Smooth muscle cell (in vitro differentiated cells): ENCODE measurements around the gene HMG20A. TPM values are rescaled to one million over a fixed set of nuclear protein-coding genes. Genes with fewer than 3 reads are reported as not detected.
A peak's percentile ranks its signal among the peaks of the same experiment; 100 is the strongest.

ENCODE experiments used
- DNase-seq: peaks from one replicate; lab custom pipeline; 2025; ENCODE audit not compliant: unreplicated experiment; lab: John Stamatoyannopoulos, UW
- H2AFZ ChIP-seq: fragments of 200-600 bp; sonication (generic); 2 replicates; pipeline ENCODE4 v1.6.0; 2016; ENCODE audit warnings: antibody characterized with exemption, low read depth, mild to moderate bottlenecking
- H3F3A ChIP-seq: fragments of 200-600 bp; sonication (generic); 2 replicates; pipeline ENCODE4 v1.6.0; 2017; ENCODE audit warnings: antibody characterized with exemption, low read depth
- H3K27ac ChIP-seq: fragments of 200-600 bp; sonication (generic); 2 replicates; pipeline ENCODE4 v1.5.1; 2016; ENCODE audit warnings: low read depth, mild to moderate bottlenecking
- H3K27me3 ChIP-seq: fragments of 200-600 bp; sonication (generic); 2 replicates; pipeline ENCODE4 v1.6.1; 2016; ENCODE audit warnings: low read depth, mild to moderate bottlenecking
- H3K36me3 ChIP-seq: fragments of 200-600 bp; sonication (generic); 2 replicates; pipeline ENCODE4 v1.5.1; 2016; ENCODE audit warnings: low read depth
- H3K4me1 ChIP-seq: fragments of 200-600 bp; sonication (generic); 2 replicates; pipeline ENCODE4 v1.5.1; 2016; ENCODE audit warnings: low read depth
- H3K4me2 ChIP-seq: fragments of 200-600 bp; sonication (generic); 2 replicates; pipeline ENCODE4 v1.6.0; 2016; ENCODE audit warnings: mild to moderate bottlenecking
- H3K4me3 ChIP-seq: fragments of 200-600 bp; sonication (generic); 2 replicates; pipeline ENCODE4 v1.5.1; 2016; ENCODE audit warnings: mild to moderate bottlenecking
- H3K79me2 ChIP-seq: fragments of 200-600 bp; sonication (generic); 2 replicates; pipeline ENCODE4 v1.6.0; 2016; ENCODE audit warnings: low read depth, mild to moderate bottlenecking
- H3K9ac ChIP-seq: fragments of 200-600 bp; sonication (generic); 2 replicates; pipeline ENCODE4 v1.6.0; 2016; ENCODE audit warnings: low read depth
- H3K9me3 ChIP-seq: fragments of 200-600 bp; sonication (generic); replicated peaks from 2 replicates; pipeline ENCODE4 v1.5.1; 2016; ENCODE audit warnings: low read depth
- H4K20me1 ChIP-seq: fragments of 200-600 bp; sonication (generic); 2 replicates; pipeline ENCODE4 v1.6.0; 2016; ENCODE audit warnings: low read depth
- WGBS: methylation state at CpG from one replicate; pipeline ENCODE4 v1.1.7; 2016; ENCODE audit warnings: low lambda C conversion rate; 5-methylcytosine and 5-hydroxymethylcytosine counted together
- polyA plus RNA-seq: library from polyadenylated mRNA; unstranded; fragments of >200 nt; fragmentation: Nextera tagmentation; extraction: Ambion mirVana; gene quantifications from 2 replicates; pipeline ENCODE4 v1.2.1, GENCODE V29; 2016
- total RNA-seq: library from RNA; depleted of rRNA; stranded (reverse); fragments of >200 nt; gene quantifications from 2 replicates; pipeline ENCODE4 v1.2.3, GENCODE V29; 2014
- TF ChIP-seq, protein P1 (sequence below): fragments of 200-600 bp; sonication (generic); IDR thresholded peaks from 2 replicates; pipeline ENCODE4 v1.5.1; 2017; ENCODE audit warnings: borderline replicate concordance, mild to moderate bottlenecking, antibody characterized with exemption; ENCODE audit not compliant: insufficient read depth, poor library complexity, severe bottlenecking

Gene HMG20A
- total and polyA plus RNA-seq, 2 experiments from 2014 or later, result 20.5 to 40.3 TPM

DNA sequence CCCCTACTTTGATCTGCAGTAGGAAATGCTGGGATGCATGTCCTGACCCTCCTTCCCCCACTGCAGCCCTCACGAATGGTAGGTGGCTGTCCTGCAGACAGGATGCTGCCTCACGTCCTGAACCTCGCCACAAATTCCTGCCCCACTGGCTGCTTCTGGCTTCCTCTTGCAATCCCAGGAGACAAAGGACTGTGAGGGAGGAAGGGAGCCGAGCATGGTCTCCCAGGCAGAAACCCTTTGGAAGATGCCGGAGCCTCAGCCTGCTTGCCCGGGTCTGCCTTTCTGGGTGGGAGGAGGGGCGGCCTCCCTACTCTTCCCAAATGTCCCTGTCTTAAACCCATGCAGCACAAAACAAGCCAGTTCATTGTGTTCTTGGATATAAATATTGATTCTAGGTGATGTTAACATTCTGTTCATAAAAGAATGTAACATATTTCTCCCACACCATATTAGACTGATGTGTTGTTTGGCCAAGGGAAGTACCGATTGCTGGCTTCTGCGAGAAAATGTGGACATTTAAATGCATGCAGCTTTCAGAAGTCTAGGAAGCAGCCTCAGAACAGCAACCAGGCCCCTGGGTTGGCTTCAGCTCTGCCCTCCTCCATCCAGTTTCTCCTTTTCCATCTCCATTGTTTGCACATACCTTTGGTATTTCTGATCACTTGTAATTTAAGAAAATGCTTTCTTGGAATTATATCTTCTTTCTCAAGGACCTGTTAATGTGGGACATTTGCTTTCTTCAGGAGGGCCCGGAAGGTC is 75.3 kb downstream of the HMG20A start:
- H3K27me3 ChIP-seq, result no peaks in the 10 kb centered on the region
- H3K9me3 ChIP-seq, result no peaks in the 10 kb centered on the region
- H3K4me1 ChIP-seq, result peaks cover 38% of the 10 kb centered on the region
- no peak for DNase-seq
- no peak overlapping the region for H3K9ac ChIP-seq
- peaks cover 13% of the 10 kb centered on the region for H3F3A ChIP-seq
- TF ChIP-seq, protein P1, sequence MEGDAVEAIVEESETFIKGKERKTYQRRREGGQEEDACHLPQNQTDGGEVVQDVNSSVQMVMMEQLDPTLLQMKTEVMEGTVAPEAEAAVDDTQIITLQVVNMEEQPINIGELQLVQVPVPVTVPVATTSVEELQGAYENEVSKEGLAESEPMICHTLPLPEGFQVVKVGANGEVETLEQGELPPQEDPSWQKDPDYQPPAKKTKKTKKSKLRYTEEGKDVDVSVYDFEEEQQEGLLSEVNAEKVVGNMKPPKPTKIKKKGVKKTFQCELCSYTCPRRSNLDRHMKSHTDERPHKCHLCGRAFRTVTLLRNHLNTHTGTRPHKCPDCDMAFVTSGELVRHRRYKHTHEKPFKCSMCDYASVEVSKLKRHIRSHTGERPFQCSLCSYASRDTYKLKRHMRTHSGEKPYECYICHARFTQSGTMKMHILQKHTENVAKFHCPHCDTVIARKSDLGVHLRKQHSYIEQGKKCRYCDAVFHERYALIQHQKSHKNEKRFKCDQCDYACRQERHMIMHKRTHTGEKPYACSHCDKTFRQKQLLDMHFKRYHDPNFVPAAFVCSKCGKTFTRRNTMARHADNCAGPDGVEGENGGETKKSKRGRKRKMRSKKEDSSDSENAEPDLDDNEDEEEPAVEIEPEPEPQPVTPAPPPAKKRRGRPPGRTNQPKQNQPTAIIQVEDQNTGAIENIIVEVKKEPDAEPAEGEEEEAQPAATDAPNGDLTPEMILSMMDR, result no peak
- WGBS, result 74% methylated on average over 10 of the region's 10 CpGs
- no peak overlapping the region for H3K4me3 ChIP-seq
- H4K20me1 ChIP-seq, result no peaks in the 10 kb centered on the region
- no peaks in the 10 kb centered on the region for H3K36me3 ChIP-seq
- H3K79me2 ChIP-seq, result no peaks in the 10 kb centered on the region
- H2AFZ ChIP-seq, result no peak overlapping the region
- H3K4me2 ChIP-seq, result peak overlapping the region; percentile 56
- peak overlapping the region; percentile 15 for H3K27ac ChIP-seq

DNA sequence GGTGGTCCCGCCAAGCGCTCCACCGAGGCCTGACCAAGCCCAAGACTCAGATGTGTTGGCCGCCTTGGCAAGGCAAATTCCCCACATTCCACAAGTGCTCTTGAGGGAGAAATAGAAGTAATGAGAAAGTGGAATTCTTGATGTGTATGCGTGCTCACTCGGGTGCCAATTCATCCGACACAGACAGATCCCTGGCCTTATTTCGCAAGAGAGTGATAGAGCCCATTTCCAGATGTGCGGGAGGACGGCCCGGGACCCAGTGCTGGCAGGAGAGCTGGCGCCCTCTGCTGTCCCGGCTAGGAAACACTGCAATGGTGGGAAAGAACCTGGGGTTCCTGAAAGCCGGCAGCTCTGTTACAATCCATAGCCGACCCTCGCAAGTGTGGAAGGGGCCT is 76.0 kb downstream of the HMG20A start:
- no peak overlapping the region for H3K4me3 ChIP-seq
- H3K4me1 ChIP-seq, result peaks cover 38% of the 10 kb centered on the region
- H3K27ac ChIP-seq, result peak overlapping the region; percentile 15

DNA sequence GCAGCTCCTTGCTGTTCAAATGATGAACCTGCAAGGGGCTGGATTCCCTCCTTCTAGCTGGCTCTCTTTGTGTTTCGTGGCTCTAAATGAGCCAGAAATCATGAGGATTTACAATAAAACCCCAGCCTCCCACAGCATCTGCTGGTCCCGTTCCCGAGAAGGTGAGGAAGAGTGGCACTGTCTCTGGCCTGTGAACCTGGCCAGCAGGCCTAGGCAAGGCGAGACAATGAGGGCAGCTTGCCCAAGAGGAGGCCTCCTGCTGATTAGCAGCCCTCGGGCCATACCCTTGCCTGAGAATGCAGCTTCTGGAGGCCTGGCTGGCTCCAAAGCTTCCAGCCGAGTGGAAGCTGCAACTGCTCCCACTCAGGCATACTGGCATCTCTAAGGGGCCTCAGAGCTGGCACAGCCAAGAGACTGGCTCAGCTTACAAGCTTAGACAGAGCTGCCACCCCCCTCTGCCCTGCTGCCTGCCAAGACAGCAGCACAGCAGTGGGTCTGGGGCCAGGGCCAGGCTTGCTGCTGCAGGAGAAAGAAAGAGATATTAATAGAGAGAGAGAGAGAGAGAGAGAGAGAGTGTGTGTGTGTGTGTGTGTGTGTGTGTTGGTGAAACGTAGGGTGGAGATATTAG is 76.5 kb downstream of the HMG20A start:
- 24% methylated on average over 7 of the region's 7 CpGs for WGBS
- Histone ChIP-seq H3K27me3 (no peaks in the 10 kb centered on the region), H3K4me3 (no peak overlapping the region), H3K36me3 (no peaks in the 10 kb centered on the region), H3K79me2 (no peaks in the 10 kb centered on the region), H3F3A (peaks cover 11% of the 10 kb centered on the region), H3K4me2 (peak overlapping the region; percentile 79), H2AFZ (peak overlapping the region; percentile 12), H3K9ac (no peak overlapping the region), H4K20me1 (no peaks in the 10 kb centered on the region), H3K27ac (no peak overlapping the region), H3K4me1 (peaks cover 38% of the 10 kb centered on the region), H3K9me3 (no peaks in the 10 kb centered on the region)
- no peak for DNase-seq
- TF ChIP-seq, protein P1, result no peak

More for the DNA sequence above, 76.0 kb downstream of the HMG20A start:
- Histone ChIP-seq H3K27me3 (no peaks in the 10 kb centered on the region), H3K9ac (no peak overlapping the region), H4K20me1 (no peaks in the 10 kb centered on the region), H3K79me2 (no peaks in the 10 kb centered on the region), H3K9me3 (no peaks in the 10 kb centered on the region), H3K36me3 (no peaks in the 10 kb centered on the region), H3K4me2 (peak overlapping the region; percentile 79), H3F3A (peaks cover 13% of the 10 kb centered on the region), H2AFZ (peak overlapping the region; percentile 12)
- TF ChIP-seq, protein P1, result peak; percentile 90
- DNase-seq, result peak; percentile 56
- WGBS, result 28% methylated on average over 16 of the region's 16 CpGs
